HEK293 (cell line): ENCODE data around the gene TBL1X.

ENCODE experiments used
- YY1 ChIP-seq: fragments of 450-650 bp; formaldehyde crosslinking; IDR thresholded peaks from 2 replicates; pipeline ENCODE4 v1.5.1; 2018; ENCODE audit warnings: missing biosample characterization, missing genetic modification characterization
- ZNF274 ChIP-seq, 2 experiments: fragments of 200-500 bp in 1 of 2; fragments of 450-650 bp in 1 of 2; sonication (Bioruptor generic) in 1 of 2; formaldehyde crosslinking in 1 of 2; IDR thresholded peaks; 2 replicates each; pipeline versions ENCODE4 v1.5.1 to v1.6.1; 2014 to 2016; ENCODE audit warnings: borderline replicate concordance in 1 of 2, inconsistent platforms in 1 of 2, low read length in 1 of 2, missing biosample characterization in 1 of 2, missing genetic modification characterization in 1 of 2
- TF ChIP-seq, protein P1 (sequence below): fragments of 450-650 bp; formaldehyde crosslinking; IDR thresholded peaks from 2 replicates; pipeline ENCODE4 v1.5.1; 2016; ENCODE audit warnings: missing biosample characterization, missing genetic modification characterization
- TF ChIP-seq, protein P2 (sequence below): fragments of 450-650 bp; IDR thresholded peaks from 2 replicates; pipeline ENCODE4 v1.5.1; 2018; ENCODE audit warnings: missing biosample characterization, mild to moderate bottlenecking, missing genetic modification characterization

DNA sequence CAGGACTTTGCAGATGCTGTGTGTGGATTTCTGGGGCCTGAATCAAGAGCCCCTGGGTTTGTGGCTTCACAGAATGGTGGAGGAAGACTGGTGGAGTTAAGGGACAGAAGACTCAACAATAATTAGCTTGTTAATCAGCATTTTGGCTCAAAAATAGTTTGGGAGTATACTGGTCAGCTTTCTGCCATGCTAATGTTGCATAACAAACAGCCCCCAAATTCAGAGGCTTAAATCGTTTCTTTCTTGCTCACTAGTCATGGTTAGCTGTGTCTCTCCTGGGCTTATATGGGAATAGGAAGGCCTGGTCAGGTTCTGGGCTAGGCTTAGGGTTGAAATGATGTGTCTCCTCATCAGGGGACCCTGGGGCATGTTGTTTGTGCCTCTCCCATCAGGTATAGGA is 24.4 kb downstream of the TBL1X start:
- TF ChIP-seq, protein P1, sequence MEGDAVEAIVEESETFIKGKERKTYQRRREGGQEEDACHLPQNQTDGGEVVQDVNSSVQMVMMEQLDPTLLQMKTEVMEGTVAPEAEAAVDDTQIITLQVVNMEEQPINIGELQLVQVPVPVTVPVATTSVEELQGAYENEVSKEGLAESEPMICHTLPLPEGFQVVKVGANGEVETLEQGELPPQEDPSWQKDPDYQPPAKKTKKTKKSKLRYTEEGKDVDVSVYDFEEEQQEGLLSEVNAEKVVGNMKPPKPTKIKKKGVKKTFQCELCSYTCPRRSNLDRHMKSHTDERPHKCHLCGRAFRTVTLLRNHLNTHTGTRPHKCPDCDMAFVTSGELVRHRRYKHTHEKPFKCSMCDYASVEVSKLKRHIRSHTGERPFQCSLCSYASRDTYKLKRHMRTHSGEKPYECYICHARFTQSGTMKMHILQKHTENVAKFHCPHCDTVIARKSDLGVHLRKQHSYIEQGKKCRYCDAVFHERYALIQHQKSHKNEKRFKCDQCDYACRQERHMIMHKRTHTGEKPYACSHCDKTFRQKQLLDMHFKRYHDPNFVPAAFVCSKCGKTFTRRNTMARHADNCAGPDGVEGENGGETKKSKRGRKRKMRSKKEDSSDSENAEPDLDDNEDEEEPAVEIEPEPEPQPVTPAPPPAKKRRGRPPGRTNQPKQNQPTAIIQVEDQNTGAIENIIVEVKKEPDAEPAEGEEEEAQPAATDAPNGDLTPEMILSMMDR (tag by site-specific recombination), result no peak
- no peak for TF ChIP-seq YY1 (tag by site-specific recombination)
- TF ChIP-seq ZNF274 (IDR thresholded peaks at IDR 0.05; ENCODE audit: low read length), result no peak
- TF ChIP-seq ZNF274 (tag by site-specific recombination; IDR thresholded peaks at IDR 0.05; ENCODE audit: borderline replicate concordance), result no peak
- TF ChIP-seq, protein P2, sequence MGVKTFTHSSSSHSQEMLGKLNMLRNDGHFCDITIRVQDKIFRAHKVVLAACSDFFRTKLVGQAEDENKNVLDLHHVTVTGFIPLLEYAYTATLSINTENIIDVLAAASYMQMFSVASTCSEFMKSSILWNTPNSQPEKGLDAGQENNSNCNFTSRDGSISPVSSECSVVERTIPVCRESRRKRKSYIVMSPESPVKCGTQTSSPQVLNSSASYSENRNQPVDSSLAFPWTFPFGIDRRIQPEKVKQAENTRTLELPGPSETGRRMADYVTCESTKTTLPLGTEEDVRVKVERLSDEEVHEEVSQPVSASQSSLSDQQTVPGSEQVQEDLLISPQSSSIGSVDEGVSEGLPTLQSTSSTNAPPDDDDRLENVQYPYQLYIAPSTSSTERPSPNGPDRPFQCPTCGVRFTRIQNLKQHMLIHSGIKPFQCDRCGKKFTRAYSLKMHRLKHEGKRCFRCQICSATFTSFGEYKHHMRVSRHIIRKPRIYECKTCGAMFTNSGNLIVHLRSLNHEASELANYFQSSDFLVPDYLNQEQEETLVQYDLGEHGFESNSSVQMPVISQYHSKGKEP (tag by site-specific recombination), result no peak
